Peyer's patch (tissue), 4 donors: ENCODE measurements around the gene SNTG2.

Experiments used
- POLR2A ChIP-seq, 2 donors: fragments of 450-650 bp; IDR thresholded peaks; one replicate each; pipeline ENCODE4 v1.5.1; 2017; ENCODE audit warnings: antibody characterized with exemption in 2 of 2, mild to moderate bottlenecking in 2 of 2, moderate library complexity in 2 of 2
- TF ChIP-seq, protein P1 (sequence below), 6 experiments: fragments of 450-650 bp in 4 of 6; fragments of 200-600 bp in 2 of 6; sonication (generic) in 1 of 6; IDR thresholded peaks; one replicate each; pipeline ENCODE4 v1.5.1; 2017 to 2019; ENCODE audit warnings: antibody characterized with exemption in 6 of 6, mild to moderate bottlenecking in 3 of 6, moderate library complexity in 1 of 6

DNA sequence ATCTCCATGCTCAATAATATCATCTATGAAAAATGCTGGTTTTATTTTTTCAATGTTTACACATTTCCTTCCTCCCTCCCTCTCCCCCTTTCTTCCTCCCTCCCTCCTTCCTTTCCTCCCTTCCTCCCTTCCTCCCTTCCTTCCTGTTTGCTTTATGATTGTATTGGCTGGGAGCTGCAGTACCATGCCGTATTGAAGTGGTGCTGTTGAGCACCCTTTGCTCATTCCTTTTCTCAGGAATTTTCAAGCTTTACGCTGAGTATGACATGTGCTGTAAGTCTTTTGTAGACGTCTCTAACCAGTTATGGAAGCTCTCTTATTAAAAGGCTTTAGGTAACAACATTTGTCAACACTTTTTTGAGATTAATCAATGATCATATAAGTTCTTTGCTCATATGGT, 100.4 kb downstream of the SNTG2 start:
- TF ChIP-seq, protein P1, sequence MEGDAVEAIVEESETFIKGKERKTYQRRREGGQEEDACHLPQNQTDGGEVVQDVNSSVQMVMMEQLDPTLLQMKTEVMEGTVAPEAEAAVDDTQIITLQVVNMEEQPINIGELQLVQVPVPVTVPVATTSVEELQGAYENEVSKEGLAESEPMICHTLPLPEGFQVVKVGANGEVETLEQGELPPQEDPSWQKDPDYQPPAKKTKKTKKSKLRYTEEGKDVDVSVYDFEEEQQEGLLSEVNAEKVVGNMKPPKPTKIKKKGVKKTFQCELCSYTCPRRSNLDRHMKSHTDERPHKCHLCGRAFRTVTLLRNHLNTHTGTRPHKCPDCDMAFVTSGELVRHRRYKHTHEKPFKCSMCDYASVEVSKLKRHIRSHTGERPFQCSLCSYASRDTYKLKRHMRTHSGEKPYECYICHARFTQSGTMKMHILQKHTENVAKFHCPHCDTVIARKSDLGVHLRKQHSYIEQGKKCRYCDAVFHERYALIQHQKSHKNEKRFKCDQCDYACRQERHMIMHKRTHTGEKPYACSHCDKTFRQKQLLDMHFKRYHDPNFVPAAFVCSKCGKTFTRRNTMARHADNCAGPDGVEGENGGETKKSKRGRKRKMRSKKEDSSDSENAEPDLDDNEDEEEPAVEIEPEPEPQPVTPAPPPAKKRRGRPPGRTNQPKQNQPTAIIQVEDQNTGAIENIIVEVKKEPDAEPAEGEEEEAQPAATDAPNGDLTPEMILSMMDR (IDR thresholded peaks at IDR 0.05): no peak
- no peak for TF ChIP-seq POLR2A (IDR thresholded peaks at IDR 0.05)
